Subcutaneous abdominal adipose tissue (tissue), 5 donors: ENCODE measurements around the gene SYNE2.
A peak's percentile ranks its signal among the peaks of the same experiment; 100 is the strongest.
"Not testable (repeated sequence)": the region's sequence is repeated elsewhere in the genome, so short reads cannot be mapped to it uniquely, and the experiment has no call there.

ENCODE experiments used
- H3K27ac ChIP-seq: one replicate; pipeline ENCODE4 v1.7.0; 2013; ENCODE audit warnings: low read depth, mild to moderate bottlenecking, inconsistent platforms, low read length, moderate library complexity
- H3K27me3 ChIP-seq, 5 donors: one replicate each; pipeline ENCODE4 v1.7.0; 2013; ENCODE audit warnings: low read length in 5 of 5, inconsistent platforms in 1 of 5; ENCODE audit not compliant: control insufficient read depth in 5 of 5, insufficient read depth in 4 of 5
- H3K36me3 ChIP-seq, 5 donors: one replicate each; pipeline ENCODE4 v1.7.0; 2013; ENCODE audit warnings: low read length in 5 of 5; ENCODE audit not compliant: control insufficient read depth in 5 of 5, insufficient read depth in 5 of 5
- H3K4me1 ChIP-seq, 5 donors: one replicate each; pipeline ENCODE4 v1.7.0; 2013; ENCODE audit warnings: low read length in 5 of 5, mild to moderate bottlenecking in 3 of 5, moderate library complexity in 1 of 5; ENCODE audit not compliant: control insufficient read depth in 5 of 5, insufficient read depth in 5 of 5
- H3K4me3 ChIP-seq, 5 donors: one replicate each; pipeline ENCODE4 v1.7.0; 2013; ENCODE audit warnings: low read length in 5 of 5, low read depth in 1 of 5
- H3K9ac ChIP-seq, 5 donors: one replicate each; pipeline ENCODE4 v1.7.0; 2013; ENCODE audit warnings: low read length in 5 of 5, mild to moderate bottlenecking in 4 of 5, moderate library complexity in 3 of 5
- H3K9me3 ChIP-seq, 5 donors: one replicate each; pipeline ENCODE4 v1.7.0; 2013; ENCODE audit warnings: low read length in 5 of 5; ENCODE audit not compliant: control insufficient read depth in 5 of 5
- donor health status: healthy.
- donor health status: healthy.
- donor health status: healthy.
- donor health status: healthy.
- donor health status: healthy.

Gene SYNE2

DNA sequence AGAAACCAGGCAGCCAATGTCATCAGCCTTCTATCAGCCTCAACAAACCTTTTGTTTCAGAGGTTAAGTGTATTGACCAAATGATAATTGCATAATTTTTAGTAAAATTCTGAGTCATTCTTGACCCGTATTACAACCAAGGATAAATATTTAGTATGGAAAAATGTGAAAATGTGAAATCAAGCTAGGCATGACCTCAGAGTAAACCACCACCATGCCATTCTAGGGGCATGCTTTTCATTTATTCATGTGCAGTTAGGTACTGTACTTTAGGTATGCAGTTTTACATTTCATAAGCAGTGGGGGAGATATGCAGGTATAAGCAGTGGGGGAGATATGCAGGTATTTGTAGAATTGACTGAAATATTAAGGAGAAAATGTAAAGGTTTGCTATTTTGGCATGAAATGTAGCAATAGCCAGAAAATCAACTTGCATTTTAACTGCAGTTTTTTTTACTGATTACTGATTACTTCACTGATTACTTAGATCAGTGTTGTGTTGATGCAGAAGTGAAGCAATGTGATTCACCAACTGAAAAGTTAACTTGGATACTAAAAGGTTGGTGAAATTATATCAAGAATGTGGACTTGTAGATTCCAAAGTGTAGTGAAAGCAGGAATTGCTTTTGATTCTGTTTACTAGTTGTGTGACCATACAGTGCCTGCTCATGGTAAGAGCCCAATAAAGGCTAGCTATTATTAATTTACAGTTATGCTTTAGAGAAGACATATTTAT, 257.2 kb downstream of the SYNE2 start:
- H3K9ac ChIP-seq, result no peak overlapping the region
- H3K27me3 ChIP-seq, result no peaks in the 10 kb centered on the region
- no peaks in the 10 kb centered on the region for H3K9me3 ChIP-seq
- peaks cover 4 to 48% (median 22%) of the 10 kb centered on the region in 5 donors for H3K36me3 ChIP-seq
- no peak overlapping the region for H3K27ac ChIP-seq
- H3K4me1 ChIP-seq, result peaks cover 0 to 37% (median 17%) of the 10 kb centered on the region in 5 donors
- H3K4me3 ChIP-seq, result no peak overlapping the region

- Histone ChIP-seq H3K27ac (no peak overlapping the region), H3K9ac (no peak overlapping the region), H3K27me3 (no peaks in the 10 kb centered on the region), H3K4me1 (peaks cover 0 to 37% (median 19%) of the 10 kb centered on the region in 5 donors), H3K9me3 (no peaks in the 10 kb centered on the region), H3K4me3 (no peak overlapping the region), H3K36me3 (peaks cover 0 to 45% (median 26%) of the 10 kb centered on the region in 5 donors)
Measured at GRCh38 chr14:64110802-64111201, 258.0 kb downstream of the SYNE2 start.

DNA sequence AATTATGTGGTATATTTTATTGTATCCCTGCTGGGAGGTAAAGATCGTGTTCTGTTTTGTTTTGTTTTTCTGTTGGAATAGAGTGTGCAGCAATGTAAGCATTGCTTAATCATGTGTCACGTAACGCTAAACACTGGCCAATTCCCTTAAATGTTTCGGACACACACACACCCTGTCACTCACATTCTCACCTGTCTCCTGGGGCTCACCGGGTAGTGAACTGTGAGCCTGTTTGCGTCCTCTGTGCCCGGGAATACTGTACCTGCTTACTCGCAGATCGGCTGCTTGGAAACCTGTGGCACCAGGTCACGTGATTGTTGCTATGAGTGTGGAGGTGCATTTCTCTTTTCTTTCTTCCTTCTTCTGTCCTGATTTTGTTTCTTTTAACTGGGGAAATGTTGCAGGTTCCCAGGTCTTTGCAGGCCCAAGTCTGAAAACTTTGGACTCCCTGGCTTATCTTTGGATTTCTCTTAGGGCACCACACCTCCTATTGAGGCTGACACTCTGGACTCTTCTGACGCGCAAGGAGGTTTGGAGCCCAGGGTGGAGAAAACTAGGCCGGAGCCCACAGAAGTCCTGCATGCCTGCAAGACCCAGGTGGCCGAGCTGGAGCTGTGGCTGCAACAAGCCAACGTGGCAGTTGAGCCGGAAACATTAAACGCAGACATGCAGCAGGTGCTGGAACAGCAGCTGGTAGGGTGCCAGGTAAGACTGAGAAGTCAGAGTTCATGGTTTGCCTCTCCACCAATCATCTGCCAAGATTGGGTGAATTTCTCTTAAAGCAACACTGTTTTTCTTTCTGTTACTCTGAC, 260.3 kb downstream of the SYNE2 start:
- no peaks in the 10 kb centered on the region for H3K9me3 ChIP-seq
- peaks cover 0 to 39% (median 20%) of the 10 kb centered on the region in 5 donors for H3K36me3 ChIP-seq
- H3K27me3 ChIP-seq, result no peaks in the 10 kb centered on the region
- peak overlapping the region in 3 of 5 donors; percentile 25 to 51 (median 40) for H3K4me3 ChIP-seq
- H3K4me1 ChIP-seq, result peaks cover 0 to 37% (median 19%) of the 10 kb centered on the region in 5 donors
- H3K9ac ChIP-seq, result peak overlapping the region in 1 of 5 donors; percentile 59
- peak overlapping the region; percentile 75 for H3K27ac ChIP-seq

GRCh38 chr14:64114166-64114565, 261.4 kb downstream of the SYNE2 start:
- Histone ChIP-seq H3K36me3 (peaks cover 0 to 36% (median 19%) of the 10 kb centered on the region in 5 donors), H3K27ac (peak overlapping the region; percentile 75), H3K9me3 (no peaks in the 10 kb centered on the region), H3K27me3 (no peaks in the 10 kb centered on the region), H3K4me3 (no peak overlapping the region), H3K4me1 (peaks cover 0 to 40% (median 19%) of the 10 kb centered on the region in 5 donors), H3K9ac (no peak overlapping the region)

DNA sequence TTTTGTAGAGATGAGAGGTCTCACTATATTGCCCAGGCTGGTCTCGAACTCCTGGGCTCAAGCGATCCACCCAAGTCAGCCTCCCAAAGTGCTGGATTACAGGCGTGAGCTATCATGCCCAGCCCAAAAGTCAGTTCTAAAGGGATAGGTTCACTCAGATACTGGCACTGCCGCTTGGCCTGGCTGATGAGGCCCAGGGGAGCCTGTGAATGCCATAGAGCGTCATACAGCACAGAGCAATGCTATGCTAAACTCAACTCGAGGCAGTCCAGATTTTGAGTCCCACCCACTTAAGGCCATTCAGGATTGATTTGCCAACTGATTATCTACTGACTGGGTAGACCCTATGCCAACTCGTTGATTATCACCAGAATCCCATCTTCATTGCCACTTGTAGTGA, 262.0 kb downstream of the SYNE2 start:
- Histone ChIP-seq H3K27ac (peak overlapping the region; percentile 75), H3K9ac (no peak overlapping the region), H3K4me3 (no peak overlapping the region), H3K9me3 (no peaks in the 10 kb centered on the region), H3K36me3 (peaks cover 0 to 36% (median 24%) of the 10 kb centered on the region in 5 donors), H3K27me3 (no peaks in the 10 kb centered on the region), H3K4me1 (peaks cover 0 to 37% (median 19%) of the 10 kb centered on the region in 5 donors)

GRCh38 chr14:64115401-64115800, 262.6 kb downstream of the SYNE2 start:
- Histone ChIP-seq H3K9me3 (no peaks in the 10 kb centered on the region), H3K27me3 (no peaks in the 10 kb centered on the region), H3K9ac (no peak overlapping the region), H3K4me3 (no peak overlapping the region), H3K4me1 (peaks cover 0 to 31% (median 19%) of the 10 kb centered on the region in 5 donors), H3K27ac (peak overlapping the region; percentile 75), H3K36me3 (peaks cover 0 to 31% (median 24%) of the 10 kb centered on the region in 5 donors)

GRCh38 chr14:64117671-64118402, 265.0 kb downstream of the SYNE2 start:
- Histone ChIP-seq H3K9me3 (no peaks in the 10 kb centered on the region), H3K4me1 (peaks cover 0 to 28% (median 19%) of the 10 kb centered on the region in 5 donors), H3K4me3 (no peak overlapping the region), H3K9ac (peak overlapping the region in 2 of 5 donors; percentile 20 to 47), H3K27me3 (no peaks in the 10 kb centered on the region), H3K36me3 (peaks cover 0 to 42% (median 39%) of the 10 kb centered on the region in 5 donors), H3K27ac (peak overlapping the region; percentile 79)

- Histone ChIP-seq H3K36me3 (peaks cover 0 to 46% (median 39%) of the 10 kb centered on the region in 5 donors), H3K4me1 (peaks cover 0 to 22% (median 16%) of the 10 kb centered on the region in 5 donors), H3K9ac (peak overlapping the region in 1 of 5 donors; percentile 20)
- not testable (repeated sequence) for H3K27ac ChIP-seq, H3K27me3 ChIP-seq, H3K9me3 ChIP-seq, H3K4me3 ChIP-seq
Measured at GRCh38 chr14:64118403-64118742, 265.6 kb downstream of the SYNE2 start.

GRCh38 chr14:64118892-64119291, 266.1 kb downstream of the SYNE2 start:
- Histone ChIP-seq H3K27ac (no peak overlapping the region), H3K9me3 (no peaks in the 10 kb centered on the region), H3K4me1 (peaks cover 0 to 17% (median 12%) of the 10 kb centered on the region in 5 donors), H3K27me3 (no peaks in the 10 kb centered on the region), H3K4me3 (no peak overlapping the region), H3K9ac (no peak overlapping the region), H3K36me3 (peaks cover 0 to 51% (median 40%) of the 10 kb centered on the region in 5 donors)
